HEK293 (cell line): ENCODE measurements around the gene PWWP2B.

Source experiments
- YY1 ChIP-seq: fragments of 450-650 bp; formaldehyde crosslinking; IDR thresholded peaks from 2 replicates; pipeline ENCODE4 v1.5.1; 2018; ENCODE audit warnings: missing biosample characterization, missing genetic modification characterization
- ZBTB8A ChIP-seq: fragments of 450-650 bp; formaldehyde crosslinking; IDR thresholded peaks from 2 replicates; pipeline ENCODE4 v1.5.1; 2016; ENCODE audit warnings: missing biosample characterization, missing genetic modification characterization
- ZNF280C ChIP-seq: fragments of 450-650 bp; formaldehyde crosslinking; IDR thresholded peaks from 2 replicates; pipeline ENCODE4 v1.5.1; 2016; ENCODE audit warnings: missing biosample characterization, missing genetic modification characterization
- TF ChIP-seq, protein P1 (sequence below): fragments of 450-650 bp; formaldehyde crosslinking; IDR thresholded peaks from 2 replicates; pipeline ENCODE4 v1.5.1; 2016; ENCODE audit warnings: missing biosample characterization, missing genetic modification characterization

DNA sequence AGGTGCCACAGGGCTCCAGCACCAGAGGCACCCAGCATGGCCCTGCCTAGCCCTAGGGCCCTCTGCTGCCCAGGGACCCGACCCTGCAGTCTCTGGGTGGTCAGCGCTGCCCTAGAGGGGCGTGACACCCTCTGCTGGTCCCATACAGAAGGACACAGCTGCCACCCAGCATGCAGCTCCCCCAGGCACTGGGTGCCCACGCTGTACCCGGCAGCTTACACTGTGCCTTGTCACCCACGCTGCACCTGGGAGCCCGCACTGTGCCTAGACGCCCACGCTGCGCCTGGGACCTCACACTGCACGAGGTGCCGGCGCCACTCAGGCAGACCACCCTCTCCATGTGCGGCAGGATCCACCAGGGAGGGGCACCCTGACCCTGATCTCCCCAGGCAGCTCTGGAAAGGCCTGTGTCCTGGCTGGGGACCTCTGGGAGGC is 55.2 kb downstream of the PWWP2B start:
- TF ChIP-seq YY1 (tag by site-specific recombination) (no peak), ZBTB8A (no peak), ZNF280C (no peak)
- TF ChIP-seq, protein P1, sequence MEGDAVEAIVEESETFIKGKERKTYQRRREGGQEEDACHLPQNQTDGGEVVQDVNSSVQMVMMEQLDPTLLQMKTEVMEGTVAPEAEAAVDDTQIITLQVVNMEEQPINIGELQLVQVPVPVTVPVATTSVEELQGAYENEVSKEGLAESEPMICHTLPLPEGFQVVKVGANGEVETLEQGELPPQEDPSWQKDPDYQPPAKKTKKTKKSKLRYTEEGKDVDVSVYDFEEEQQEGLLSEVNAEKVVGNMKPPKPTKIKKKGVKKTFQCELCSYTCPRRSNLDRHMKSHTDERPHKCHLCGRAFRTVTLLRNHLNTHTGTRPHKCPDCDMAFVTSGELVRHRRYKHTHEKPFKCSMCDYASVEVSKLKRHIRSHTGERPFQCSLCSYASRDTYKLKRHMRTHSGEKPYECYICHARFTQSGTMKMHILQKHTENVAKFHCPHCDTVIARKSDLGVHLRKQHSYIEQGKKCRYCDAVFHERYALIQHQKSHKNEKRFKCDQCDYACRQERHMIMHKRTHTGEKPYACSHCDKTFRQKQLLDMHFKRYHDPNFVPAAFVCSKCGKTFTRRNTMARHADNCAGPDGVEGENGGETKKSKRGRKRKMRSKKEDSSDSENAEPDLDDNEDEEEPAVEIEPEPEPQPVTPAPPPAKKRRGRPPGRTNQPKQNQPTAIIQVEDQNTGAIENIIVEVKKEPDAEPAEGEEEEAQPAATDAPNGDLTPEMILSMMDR (tag by site-specific recombination) = peak; percentile 60; the same call in 1 of the 2 replicates
